ENCODE data around the gene UBAC2.

The UBAC2 gene

DNA sequence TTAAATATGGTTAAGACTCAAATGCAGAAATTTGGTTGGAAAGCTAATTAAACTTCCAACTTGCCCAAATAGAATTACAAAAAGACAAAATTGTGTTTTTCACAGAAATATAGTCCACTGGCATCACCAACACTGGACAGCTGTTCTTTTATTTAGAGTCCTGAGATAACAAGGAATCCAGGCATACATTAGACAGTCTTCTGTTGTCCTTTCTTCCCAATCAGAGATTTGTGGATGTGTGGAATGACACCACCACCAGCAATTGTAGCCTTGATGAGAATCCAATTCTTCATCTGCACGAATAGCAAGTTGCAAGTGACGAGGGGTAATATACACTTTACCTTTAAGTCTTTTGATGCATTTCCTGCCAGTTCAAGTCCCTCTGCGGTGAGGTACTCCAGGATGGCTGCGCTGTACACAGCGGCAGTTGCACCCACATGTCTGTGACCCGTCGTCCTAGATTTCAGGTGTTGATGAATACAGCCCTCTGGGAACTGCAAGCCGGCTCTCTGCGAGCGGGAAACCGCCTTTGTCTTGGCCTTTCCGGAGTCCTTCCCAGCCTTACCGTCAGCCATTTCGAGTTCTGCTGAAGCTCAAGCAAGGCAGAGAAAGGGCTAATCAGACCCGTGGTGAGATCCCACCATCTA is 14.7 kb downstream of the UBAC2 start:
- Histone ChIP-seq H3K79me2 (peaks cover 9% of the 10 kb centered on the region), H3K27ac (no peak overlapping the region), H3K4me2 (ENCODE audit: low read length) (peak overlapping the region; percentile 36), H3K9me3 (ENCODE audit: control insufficient read depth, low read length) (no peaks in the 10 kb centered on the region), H3K27me3 (ENCODE audit: control insufficient read depth, insufficient read depth, low read length) (no peaks in the 10 kb centered on the region), H2AFZ (no peak overlapping the region), H3K4me1 (no peaks in the 10 kb centered on the region), H3K4me3 (ENCODE audit: low read depth, low read length) (peak overlapping the region; percentile 14), H3K9ac (no peak overlapping the region), H3K36me3 (ENCODE audit: control insufficient read depth, insufficient read depth, low read length) (no peaks in the 10 kb centered on the region)
- TF ChIP-seq CTCF (IDR thresholded peaks at IDR 0.05) = no peak

DNA sequence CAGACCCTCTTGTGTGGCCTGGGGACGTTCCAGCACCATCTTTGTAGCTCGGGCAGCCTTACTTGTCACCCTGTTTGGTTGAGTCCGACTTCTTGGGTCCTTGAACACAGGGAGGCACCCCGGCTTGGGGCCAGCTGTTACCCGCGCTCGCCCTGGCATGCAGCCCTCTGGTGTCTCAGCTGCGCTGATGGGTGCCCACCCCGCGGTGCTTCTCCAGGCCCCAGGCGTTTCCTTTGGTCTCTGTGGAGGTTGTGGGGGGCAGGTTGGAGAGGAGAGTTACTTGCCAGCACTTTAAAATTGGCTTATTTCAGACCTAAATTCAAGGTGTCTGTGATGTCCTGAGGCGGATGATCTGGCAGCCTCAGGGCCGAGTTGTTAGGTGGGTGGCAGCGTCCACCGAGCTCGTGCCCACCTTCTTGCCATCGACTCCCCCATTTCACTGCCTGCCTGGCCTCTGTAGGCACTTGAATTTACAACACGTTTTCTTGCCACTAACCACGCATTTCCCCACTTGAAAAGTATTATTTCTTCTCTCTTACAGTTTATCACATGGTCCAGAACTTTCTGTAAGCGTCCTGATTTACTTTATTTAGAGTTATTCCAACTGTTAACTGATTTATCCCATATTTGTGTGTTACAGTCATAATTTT is 16.9 kb downstream of the UBAC2 start:
- no peak overlapping the region for H3K4me3 ChIP-seq (ENCODE audit: low read depth, low read length)
- no peak for TF ChIP-seq CTCF (IDR thresholded peaks at IDR 0.05)
- no peak overlapping the region for H3K27ac ChIP-seq
- H3K9ac ChIP-seq = no peak overlapping the region
- no peaks in the 10 kb centered on the region for H3K4me1 ChIP-seq
- H2AFZ ChIP-seq = no peak overlapping the region
- H3K9me3 ChIP-seq (ENCODE audit: control insufficient read depth, low read length) = no peaks in the 10 kb centered on the region
- H3K4me2 ChIP-seq (ENCODE audit: low read length) = no peak overlapping the region
- H3K27me3 ChIP-seq (ENCODE audit: control insufficient read depth, insufficient read depth, low read length) = no peaks in the 10 kb centered on the region
- H3K79me2 ChIP-seq = peaks cover 6% of the 10 kb centered on the region
- H3K36me3 ChIP-seq (ENCODE audit: control insufficient read depth, insufficient read depth, low read length) = no peaks in the 10 kb centered on the region

GRCh38 chr13:99218126-99218525 is 17.5 kb downstream of the UBAC2 start:
- Histone ChIP-seq H3K79me2 (peaks cover 8% of the 10 kb centered on the region), H3K9me3 (ENCODE audit: control insufficient read depth, low read length) (no peaks in the 10 kb centered on the region), H3K4me3 (ENCODE audit: low read depth, low read length) (no peak overlapping the region), H3K27ac (no peak overlapping the region), H3K9ac (no peak overlapping the region), H3K4me2 (ENCODE audit: low read length) (no peak overlapping the region), H3K36me3 (ENCODE audit: control insufficient read depth, insufficient read depth, low read length) (peaks cover 2% of the 10 kb centered on the region), H3K27me3 (ENCODE audit: control insufficient read depth, insufficient read depth, low read length) (no peaks in the 10 kb centered on the region), H3K4me1 (no peaks in the 10 kb centered on the region), H2AFZ (no peak overlapping the region)
- TF ChIP-seq CTCF (IDR thresholded peaks at IDR 0.05) = no peak

- no peak for TF ChIP-seq CTCF (IDR thresholded peaks at IDR 0.05)
- Histone ChIP-seq H3K4me3 (ENCODE audit: low read depth, low read length) (no peak overlapping the region), H3K9ac (no peak overlapping the region), H3K9me3 (ENCODE audit: control insufficient read depth, low read length) (no peaks in the 10 kb centered on the region), H3K4me2 (ENCODE audit: low read length) (no peak overlapping the region), H3K4me1 (no peaks in the 10 kb centered on the region), H3K27me3 (ENCODE audit: control insufficient read depth, insufficient read depth, low read length) (no peaks in the 10 kb centered on the region), H2AFZ (no peak overlapping the region), H3K27ac (no peak overlapping the region), H3K36me3 (ENCODE audit: control insufficient read depth, insufficient read depth, low read length) (peaks cover 3% of the 10 kb centered on the region), H3K79me2 (peaks cover 8% of the 10 kb centered on the region)
Measured at GRCh38 chr13:99218545-99218944, 17.9 kb downstream of the UBAC2 start.

GRCh38 chr13:99218969-99219368 is 18.3 kb downstream of the UBAC2 start:
- Histone ChIP-seq H3K79me2 (peaks cover 8% of the 10 kb centered on the region), H3K4me3 (ENCODE audit: low read depth, low read length) (no peak overlapping the region), H3K27ac (no peak overlapping the region), H3K4me1 (no peaks in the 10 kb centered on the region), H3K9me3 (ENCODE audit: control insufficient read depth, low read length) (no peaks in the 10 kb centered on the region), H3K9ac (no peak overlapping the region), H3K27me3 (ENCODE audit: control insufficient read depth, insufficient read depth, low read length) (no peaks in the 10 kb centered on the region), H3K4me2 (ENCODE audit: low read length) (no peak overlapping the region), H3K36me3 (ENCODE audit: control insufficient read depth, insufficient read depth, low read length) (peaks cover 3% of the 10 kb centered on the region), H2AFZ (no peak overlapping the region)
- TF ChIP-seq CTCF (IDR thresholded peaks at IDR 0.05) = no peak
